Endothelial cell of hepatic sinusoid (primary cell): ENCODE data around the gene MAN2C1.
"Not testable (repeated sequence)": the region's sequence is repeated elsewhere in the genome, so short reads cannot be mapped to it uniquely, and the experiment has no call there.

Experiments
- in situ Hi-C: cut with HindIII; loops from 2 replicates; pipeline ENCODE4 v1.10.0; 2017; ENCODE audit warnings: low sequenced_read_pairs

The MAN2C1 gene

DNA sequence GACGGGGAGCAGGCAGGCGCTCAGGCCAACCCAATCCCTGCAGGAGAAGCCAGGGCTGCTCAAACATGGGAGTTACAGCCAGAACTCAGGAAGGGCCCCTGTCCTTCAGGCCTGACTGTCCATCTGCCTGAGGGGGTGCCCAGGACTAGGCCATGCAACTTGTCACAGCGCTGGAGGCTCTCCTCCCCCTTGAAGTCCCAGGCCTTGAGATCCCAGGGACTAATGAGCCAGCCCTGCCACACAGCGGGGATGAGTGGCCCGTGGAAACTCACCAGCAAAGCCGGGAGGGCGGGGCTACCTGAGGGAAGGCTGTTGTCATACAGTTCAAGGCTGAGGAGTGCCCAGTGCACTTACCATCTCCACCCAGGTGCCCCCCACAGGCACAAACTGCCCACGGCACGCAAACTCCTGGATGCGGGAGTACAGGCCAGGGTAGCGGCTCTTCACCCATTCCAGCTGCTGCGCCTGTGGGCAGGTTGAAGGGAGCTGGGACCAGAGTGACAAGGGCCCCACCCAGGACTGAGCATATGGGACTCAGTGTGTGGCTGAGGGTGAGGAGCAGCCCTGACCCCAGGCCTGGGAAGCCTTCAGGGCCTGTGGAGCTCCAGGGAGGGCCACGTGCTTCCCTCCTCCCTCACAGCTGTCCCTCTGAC, 6.3 kb downstream of the MAN2C1 start:
- in situ Hi-C loops: no loop called here

- in situ Hi-C loops: no loop called here
Measured at GRCh38 chr15:75361361-75361988, 6.9 kb downstream of the MAN2C1 start.

DNA sequence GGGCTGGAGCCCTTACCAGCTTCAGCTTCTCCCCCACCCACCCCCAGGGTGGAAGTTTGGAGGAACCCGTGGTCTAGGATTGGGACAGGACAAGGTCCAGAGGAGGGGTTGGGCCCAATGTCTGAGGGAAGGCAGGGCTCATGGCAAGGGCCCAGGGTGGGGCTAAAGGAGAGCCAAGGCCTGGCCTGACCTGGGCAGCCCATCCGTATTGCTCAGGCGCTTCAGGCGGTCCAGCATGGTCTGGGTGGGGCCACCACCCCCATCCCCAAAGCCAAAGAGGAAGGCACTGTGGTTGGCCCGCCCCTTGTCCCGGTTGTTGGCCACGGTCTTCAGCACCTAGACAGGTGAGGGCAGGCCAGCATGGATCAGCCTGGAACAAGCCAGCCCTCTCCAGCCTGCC, 7.6 kb downstream of the MAN2C1 start:
- in situ Hi-C loops: no loop called here

DNA sequence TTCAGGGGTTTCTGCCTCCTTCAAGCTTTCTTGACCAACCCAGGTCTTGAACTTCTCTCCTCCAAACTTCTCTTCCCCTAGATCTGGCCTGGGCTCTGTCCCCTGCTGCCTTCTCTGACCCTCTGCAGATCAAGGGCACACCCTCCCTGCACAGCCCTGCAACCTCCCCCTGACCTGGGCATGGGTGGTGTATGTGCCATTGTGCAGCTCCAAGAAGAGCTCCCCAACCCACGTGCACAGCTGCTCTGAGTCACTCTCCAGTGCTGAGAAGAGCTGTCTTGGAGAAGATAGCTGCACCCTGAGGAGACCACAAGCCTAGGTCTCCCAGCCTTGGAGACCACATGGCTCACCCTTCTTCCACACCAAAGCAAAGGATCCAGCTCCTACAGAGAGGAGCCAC, 8.0 kb downstream of the MAN2C1 start:
- in situ Hi-C loops: no loop called here

DNA sequence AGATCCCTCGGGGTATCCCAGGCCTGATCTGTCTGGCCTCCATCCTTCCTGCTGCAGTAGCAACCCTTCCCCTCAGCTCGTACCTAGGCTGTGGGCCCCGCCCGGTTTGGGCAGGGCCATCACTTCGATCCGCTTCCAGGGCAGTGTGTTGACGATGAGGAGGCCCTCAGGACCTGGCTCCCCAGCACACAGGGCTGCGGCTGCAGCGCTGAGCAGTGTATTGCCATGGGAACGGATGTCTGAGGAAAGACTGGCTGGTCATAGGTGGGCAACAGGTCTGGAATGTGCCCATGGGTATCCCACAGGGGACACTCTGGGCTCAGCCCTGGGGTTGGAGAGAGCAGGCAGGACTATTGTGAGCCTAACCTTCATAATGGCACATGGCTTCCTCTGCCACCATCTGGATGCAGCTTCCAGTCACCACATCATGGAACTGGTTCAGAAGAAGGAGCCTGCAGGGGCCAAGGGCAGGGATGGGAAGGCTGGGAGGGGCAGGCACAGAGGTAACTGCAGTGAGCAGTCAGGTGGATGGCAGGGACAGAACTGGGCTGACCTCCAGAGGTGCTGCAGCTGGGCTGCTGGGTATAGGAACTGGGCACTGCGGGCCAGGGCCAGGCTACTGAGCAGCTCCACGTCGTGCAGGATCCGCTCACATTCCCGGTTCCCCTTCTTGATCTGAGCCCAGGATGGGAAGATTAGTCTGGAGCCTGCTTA, 8.7 kb downstream of the MAN2C1 start:
- in situ Hi-C loops: no loop called here

DNA sequence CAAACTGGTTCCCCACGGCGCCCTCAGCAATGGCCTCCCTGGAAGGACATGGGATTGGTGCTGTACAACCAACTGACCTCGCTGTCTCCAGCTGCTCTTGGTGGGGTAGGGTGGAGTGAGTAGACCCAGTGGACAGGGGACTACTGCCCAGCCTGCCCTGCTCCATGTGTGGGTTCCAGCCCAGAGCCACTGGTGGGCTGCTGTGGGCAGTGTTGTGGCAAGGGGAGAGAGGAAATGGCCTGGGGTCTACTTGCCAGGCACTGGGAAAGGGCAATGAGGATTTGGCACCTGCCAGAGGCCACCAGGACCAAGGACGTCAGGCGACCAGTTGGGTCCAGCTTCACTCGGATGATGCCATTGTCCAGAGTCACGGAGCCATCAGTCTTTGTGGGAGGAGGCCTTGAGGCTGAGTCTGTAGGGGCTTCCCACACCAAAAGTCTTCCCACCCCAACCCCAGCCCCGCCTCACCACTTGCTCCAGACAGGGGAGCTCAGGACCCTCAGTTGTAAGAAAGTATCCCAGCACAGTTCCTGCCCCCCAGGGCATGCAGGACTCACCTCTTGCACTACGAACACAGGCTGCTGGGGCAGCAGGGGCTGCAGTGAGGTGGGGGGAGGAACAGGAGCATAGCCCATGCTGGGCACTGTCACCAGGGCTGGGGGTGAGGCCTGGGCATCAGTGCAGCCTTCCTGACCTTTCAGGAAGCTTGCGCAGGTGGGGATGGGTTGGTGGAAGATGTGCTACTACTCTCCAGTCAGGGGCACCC, 9.5 kb downstream of the MAN2C1 start:
- in situ Hi-C loops: no loop called here

DNA sequence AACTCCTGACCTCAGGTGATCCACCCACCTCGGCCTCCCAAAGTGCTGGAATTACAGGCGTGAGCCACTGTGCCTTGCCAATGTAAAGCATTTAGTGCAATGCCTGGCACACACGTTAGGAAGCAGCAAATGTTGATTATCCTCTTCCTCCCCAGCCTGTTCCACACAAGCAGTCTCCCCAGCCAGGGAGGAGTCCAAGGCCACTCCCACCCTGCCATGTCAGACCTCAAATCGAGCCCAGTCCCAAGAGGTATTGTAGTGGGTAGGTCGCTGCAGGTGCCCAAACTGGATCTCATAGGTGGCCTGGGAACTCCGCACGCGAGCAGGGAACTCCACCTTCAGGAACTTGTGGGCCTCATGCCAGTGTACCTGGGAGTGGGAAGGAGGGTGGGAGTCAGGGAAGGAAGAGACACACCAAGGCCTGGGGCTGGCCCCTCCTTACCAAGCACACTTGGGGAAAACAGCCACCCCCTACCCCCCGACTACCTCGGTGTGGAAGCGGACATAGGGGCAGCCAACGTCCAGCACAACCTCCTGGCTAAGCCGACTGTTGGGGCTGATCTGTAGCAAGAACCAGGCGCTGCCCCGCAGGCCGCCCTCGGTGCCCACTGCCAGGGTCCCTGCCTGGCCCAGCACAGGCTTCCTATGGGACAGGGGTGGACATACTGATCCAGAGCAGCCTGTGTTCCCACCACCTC, 10.3 kb downstream of the MAN2C1 start:
- in situ Hi-C loops: no loop called here

DNA sequence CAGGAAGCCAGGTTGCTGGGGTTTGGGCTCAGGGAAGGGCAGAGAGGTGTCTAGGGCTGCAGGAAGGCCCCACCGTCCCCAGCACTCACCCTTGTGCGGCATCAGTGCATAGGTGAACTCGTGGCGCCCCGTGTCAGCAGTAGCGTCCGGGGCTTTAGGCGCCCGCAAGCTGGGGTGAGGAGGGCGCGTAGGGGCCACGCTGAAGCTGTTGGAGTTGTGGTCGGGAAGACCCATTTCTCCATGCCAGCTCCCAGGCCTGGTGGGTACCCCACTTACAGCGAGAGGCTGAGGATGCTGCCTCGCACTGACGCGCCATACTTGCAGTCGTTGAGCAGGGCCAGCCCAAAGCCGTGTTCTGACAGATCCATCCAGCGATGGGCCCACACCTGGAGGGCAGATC, 11.9 kb downstream of the MAN2C1 start:
- in situ Hi-C loops: no loop called here

GRCh38 chr15:75356006-75356405, 12.4 kb downstream of the MAN2C1 start:
- in situ Hi-C loops: no loop called here

DNA sequence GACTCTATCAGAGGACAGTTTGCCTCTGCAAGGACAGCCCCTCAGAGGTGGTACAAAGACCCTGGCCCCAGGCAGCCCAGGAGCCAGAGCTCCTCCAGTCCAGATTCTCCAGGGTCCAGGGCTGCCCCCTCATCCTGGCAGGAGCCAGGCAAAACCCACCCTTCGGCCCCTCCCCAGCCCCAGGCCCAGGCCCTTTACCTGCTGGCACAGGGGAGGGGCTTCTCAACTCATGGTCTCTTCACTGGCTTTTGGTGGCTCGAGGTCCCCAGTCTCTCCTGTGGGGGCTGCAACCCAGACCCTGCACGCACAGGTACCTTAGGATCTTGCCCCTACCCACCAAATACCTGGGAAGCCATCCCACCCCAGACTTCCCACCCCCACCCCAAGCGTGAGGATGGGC, 13.0 kb downstream of the MAN2C1 start:
- in situ Hi-C loops: no loop called here

- in situ Hi-C loops: no loop called here
Measured at GRCh38 chr15:75354454-75354853, 14.0 kb downstream of the MAN2C1 start.

- in situ Hi-C loops: no loop called here
Measured at GRCh38 chr15:75353604-75354003, 14.8 kb downstream of the MAN2C1 start.

DNA sequence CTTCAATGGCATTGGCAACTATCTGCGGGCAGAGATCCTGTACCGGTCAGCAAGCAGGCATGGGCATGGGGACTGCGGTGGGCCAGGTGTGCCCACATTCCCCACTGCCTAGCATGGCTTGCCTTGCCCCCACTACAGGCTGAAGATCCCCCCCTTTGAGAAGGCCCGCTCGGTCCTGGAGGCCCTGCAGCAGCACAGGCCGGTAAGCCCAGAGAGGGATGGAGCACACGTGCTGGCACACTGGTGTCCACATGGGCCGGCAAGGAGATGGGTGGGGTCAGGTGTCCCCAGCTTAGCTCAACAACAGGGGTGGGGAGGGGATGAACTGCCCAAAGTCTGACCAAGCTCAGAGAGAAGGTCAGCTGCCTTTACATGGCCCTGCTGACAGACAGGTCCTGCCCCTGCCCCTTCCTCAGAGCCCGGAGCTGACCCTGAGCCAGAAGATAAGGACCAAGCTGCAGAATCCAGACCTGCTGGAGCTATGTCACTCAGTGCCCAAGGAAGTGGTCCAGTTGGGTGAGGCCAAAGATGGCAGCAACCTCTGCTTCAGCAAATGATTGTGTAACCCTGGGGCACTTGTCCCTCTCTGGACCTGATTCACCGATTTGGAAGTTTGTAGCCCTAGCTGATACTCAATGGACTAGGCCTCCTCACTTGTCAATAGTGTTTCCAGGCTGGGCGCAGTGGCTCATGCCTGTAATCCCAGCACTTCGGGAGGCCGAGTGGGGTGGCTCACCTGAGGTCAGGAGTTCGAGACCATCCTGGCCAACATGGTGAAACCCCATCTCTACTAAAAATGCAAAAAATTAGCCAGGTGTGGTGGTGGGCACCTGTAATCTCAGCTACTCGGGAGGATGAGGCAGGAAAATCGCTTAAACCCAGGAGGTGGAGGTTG, 16.0 kb downstream of the MAN2C1 start:
- in situ Hi-C loops: no loop called here

- in situ Hi-C loops: no loop called here
Measured at GRCh38 chr15:75350601-75351361, 17.6 kb downstream of the MAN2C1 start.

GRCh38 chr15:75349851-75350588, 18.4 kb downstream of the MAN2C1 start:
- in situ Hi-C loops: no loop called here

GRCh38 chr15:75349351-75349669, 19.1 kb downstream of the MAN2C1 start:
- in situ Hi-C loops: not testable (repeated sequence)

GRCh38 chr15:75348562-75349350, 19.7 kb downstream of the MAN2C1 start:
- in situ Hi-C loops: no loop called here

GRCh38 chr15:75348034-75348561, 20.3 kb downstream of the MAN2C1 start:
- in situ Hi-C loops: no loop called here
